Parathyroid adenoma (tissue), 2 donors: ENCODE data around the gene KRTAP5-6.

Source experiments
- H2AFZ ChIP-seq: fragments of 300-600 bp; sonication (generic); one replicate; pipeline ENCODE4 v1.7.0; 2017; ENCODE audit warnings: antibody characterized with exemption, mild to moderate bottlenecking
- H3K27ac ChIP-seq: fragments of 300-600 bp; sonication (generic); one replicate; pipeline ENCODE4 v1.7.0; 2017
- H3K27me3 ChIP-seq: fragments of 300-600 bp; sonication (generic); one replicate; pipeline ENCODE4 v1.7.0; 2017; ENCODE audit warnings: low read length; ENCODE audit not compliant: control insufficient read depth, insufficient read depth
- H3K36me3 ChIP-seq: fragments of 300-600 bp; sonication (generic); one replicate; pipeline ENCODE4 v1.7.0; 2017; ENCODE audit warnings: low read length; ENCODE audit not compliant: control insufficient read depth, insufficient read depth
- H3K4me1 ChIP-seq: fragments of 300-600 bp; sonication (generic); one replicate; pipeline ENCODE4 v1.7.0; 2017; ENCODE audit warnings: control low read depth
- H3K4me2 ChIP-seq: fragments of 300-600 bp; sonication (generic); one replicate; pipeline ENCODE4 v1.7.0; 2017; ENCODE audit warnings: low read length
- H3K4me3 ChIP-seq: fragments of 300-600 bp; sonication (generic); one replicate; pipeline ENCODE4 v1.7.0; 2017; ENCODE audit warnings: low read depth, low read length
- H3K79me2 ChIP-seq: fragments of 300-600 bp; sonication (generic); one replicate; pipeline ENCODE4 v1.7.0; 2017; ENCODE audit warnings: control low read depth
- H3K9ac ChIP-seq: fragments of 300-600 bp; sonication (generic); one replicate; pipeline ENCODE4 v1.7.0; 2017; ENCODE audit warnings: mild to moderate bottlenecking
- H3K9me3 ChIP-seq: fragments of 300-600 bp; sonication (generic); one replicate; pipeline ENCODE4 v1.7.0; 2017; ENCODE audit warnings: low read length; ENCODE audit not compliant: control insufficient read depth
- TF ChIP-seq, protein P1 (sequence below): fragments of 300-600 bp; sonication (generic); IDR thresholded peaks from one replicate; pipeline ENCODE4 v1.7.0; 2017; ENCODE audit warnings: antibody characterized with exemption, mild to moderate bottlenecking
- donor health status: primary hyperparathyroidism.

The KRTAP5-6 gene

DNA sequence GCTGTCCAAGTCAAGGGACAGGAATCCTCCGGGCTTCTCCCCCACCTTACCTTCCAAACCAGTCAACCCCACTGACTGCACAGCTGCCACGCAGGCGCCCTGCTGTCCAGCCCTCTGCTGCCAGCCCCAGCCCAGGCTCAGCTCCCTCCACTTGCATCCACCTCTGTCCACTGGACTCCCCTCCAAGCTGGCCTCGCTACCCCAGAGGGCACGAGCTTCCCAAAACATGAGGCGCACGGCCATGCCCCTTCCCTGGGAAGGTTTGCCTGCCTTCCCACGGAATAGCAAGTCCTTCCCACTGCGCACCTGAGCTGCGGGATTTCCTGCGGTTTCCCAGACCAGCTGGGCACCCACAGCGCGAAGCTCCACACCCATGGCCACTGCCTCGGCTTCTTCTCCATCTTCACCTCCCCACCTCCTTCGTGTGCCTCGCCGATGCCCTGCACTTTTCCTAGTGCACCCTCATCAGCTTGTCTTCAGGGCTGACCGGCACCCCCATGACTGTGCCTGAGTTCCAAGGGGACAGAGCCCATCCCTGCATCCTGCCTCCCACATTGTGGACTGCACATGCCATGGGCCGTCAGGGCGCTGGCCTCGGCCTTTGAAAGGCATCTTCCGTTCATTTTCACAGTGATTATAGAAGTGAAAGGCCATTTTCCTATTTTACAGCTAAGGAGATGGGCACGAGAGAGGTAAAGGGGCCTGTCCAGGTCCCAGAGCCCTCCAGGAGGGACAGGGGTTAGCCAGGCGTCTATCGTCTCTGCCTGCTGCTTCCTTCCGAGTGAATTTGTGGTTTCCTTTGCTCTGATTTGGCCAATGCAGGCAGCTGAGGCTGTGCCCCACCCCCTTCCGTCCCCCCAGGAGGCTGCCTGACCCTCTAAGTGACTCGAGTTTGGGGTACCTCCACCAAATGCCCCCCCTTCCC is 37.0 kb downstream of the KRTAP5-6 start:
- no peak overlapping the region for H3K4me2 ChIP-seq
- no peaks in the 10 kb centered on the region for H3K4me1 ChIP-seq
- H3K27me3 ChIP-seq, result no peaks in the 10 kb centered on the region
- no peak overlapping the region for H3K4me3 ChIP-seq
- H3K9ac ChIP-seq, result no peak overlapping the region
- H3K79me2 ChIP-seq, result no peaks in the 10 kb centered on the region
- H3K9me3 ChIP-seq, result no peaks in the 10 kb centered on the region
- no peak overlapping the region for H3K27ac ChIP-seq
- no peaks in the 10 kb centered on the region for H3K36me3 ChIP-seq
- H2AFZ ChIP-seq, result no peak overlapping the region
- TF ChIP-seq, protein P1, sequence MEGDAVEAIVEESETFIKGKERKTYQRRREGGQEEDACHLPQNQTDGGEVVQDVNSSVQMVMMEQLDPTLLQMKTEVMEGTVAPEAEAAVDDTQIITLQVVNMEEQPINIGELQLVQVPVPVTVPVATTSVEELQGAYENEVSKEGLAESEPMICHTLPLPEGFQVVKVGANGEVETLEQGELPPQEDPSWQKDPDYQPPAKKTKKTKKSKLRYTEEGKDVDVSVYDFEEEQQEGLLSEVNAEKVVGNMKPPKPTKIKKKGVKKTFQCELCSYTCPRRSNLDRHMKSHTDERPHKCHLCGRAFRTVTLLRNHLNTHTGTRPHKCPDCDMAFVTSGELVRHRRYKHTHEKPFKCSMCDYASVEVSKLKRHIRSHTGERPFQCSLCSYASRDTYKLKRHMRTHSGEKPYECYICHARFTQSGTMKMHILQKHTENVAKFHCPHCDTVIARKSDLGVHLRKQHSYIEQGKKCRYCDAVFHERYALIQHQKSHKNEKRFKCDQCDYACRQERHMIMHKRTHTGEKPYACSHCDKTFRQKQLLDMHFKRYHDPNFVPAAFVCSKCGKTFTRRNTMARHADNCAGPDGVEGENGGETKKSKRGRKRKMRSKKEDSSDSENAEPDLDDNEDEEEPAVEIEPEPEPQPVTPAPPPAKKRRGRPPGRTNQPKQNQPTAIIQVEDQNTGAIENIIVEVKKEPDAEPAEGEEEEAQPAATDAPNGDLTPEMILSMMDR, result no peak

DNA sequence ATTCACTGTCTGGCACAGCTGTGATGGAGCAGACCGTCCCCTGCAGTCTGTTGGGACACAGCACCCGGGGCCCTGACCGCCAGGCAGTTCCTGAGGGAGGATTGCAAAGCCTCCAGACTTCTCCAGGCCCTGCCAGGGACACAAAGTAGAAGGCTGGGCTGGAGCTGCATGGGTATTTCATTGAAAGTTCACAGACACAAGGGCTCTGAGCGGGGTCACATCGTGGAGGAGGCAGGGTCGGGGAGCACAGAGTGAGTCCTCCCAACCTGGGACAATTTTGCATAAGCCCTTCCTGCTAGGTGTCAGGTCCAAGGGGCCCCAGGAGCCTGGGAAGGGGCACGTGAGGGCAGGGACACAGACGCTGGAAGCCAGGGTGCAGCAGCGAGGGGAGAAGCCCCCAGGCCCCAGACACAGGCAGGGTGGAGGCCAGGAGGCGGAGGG is 37.7 kb downstream of the KRTAP5-6 start:
- TF ChIP-seq, protein P1, result no peak
- no peak overlapping the region for H2AFZ ChIP-seq
- no peaks in the 10 kb centered on the region for H3K36me3 ChIP-seq
- H3K27me3 ChIP-seq, result no peaks in the 10 kb centered on the region
- no peaks in the 10 kb centered on the region for H3K9me3 ChIP-seq
- H3K79me2 ChIP-seq, result no peaks in the 10 kb centered on the region
- H3K9ac ChIP-seq, result no peak overlapping the region
- no peak overlapping the region for H3K4me2 ChIP-seq
- no peaks in the 10 kb centered on the region for H3K4me1 ChIP-seq
- H3K27ac ChIP-seq, result no peak overlapping the region
- H3K4me3 ChIP-seq, result no peak overlapping the region

DNA sequence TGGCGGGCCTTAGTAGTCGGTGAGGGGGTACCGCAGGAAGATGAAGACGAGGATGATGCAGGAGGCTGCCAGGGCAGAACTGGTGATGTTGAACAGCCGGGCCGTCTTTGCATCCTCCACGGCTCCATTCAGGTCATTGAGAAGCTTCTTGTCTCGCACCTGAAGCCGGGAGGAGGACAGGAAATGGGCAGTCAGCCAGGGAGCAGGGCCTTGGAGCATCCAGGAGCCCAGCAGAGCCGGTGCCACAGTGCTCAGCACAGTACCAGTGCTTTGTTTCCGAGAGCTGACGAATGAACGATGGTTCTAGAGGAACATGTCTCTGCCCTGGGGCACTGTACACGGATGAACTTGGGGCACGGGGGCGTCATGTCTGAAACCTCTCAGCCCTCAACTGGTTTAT is 38.3 kb downstream of the KRTAP5-6 start:
- Histone ChIP-seq H3K27me3 (no peaks in the 10 kb centered on the region), H3K9ac (no peak overlapping the region), H3K4me2 (no peak overlapping the region), H3K4me3 (no peak overlapping the region), H3K4me1 (no peaks in the 10 kb centered on the region), H3K9me3 (no peaks in the 10 kb centered on the region), H3K79me2 (no peaks in the 10 kb centered on the region), H3K36me3 (no peaks in the 10 kb centered on the region), H2AFZ (no peak overlapping the region), H3K27ac (no peak overlapping the region)
- TF ChIP-seq, protein P1, result no peak

GRCh38 chr11:1736447-1736992 is 39.5 kb downstream of the KRTAP5-6 start:
- Histone ChIP-seq H3K36me3 (no peaks in the 10 kb centered on the region), H3K79me2 (no peaks in the 10 kb centered on the region), H3K27me3 (no peaks in the 10 kb centered on the region), H3K4me1 (no peaks in the 10 kb centered on the region), H2AFZ (no peak overlapping the region), H3K27ac (no peak overlapping the region), H3K4me2 (no peak overlapping the region), H3K9ac (no peak overlapping the region), H3K9me3 (no peaks in the 10 kb centered on the region), H3K4me3 (no peak overlapping the region)
- TF ChIP-seq, protein P1, result no peak
